Measurements from ENCODE around the gene BOD1. TPM values are rescaled to one million over a fixed set of nuclear protein-coding genes. Genes with fewer than 3 reads are reported as not detected.

The BOD1 gene
- total RNA-seq, 1 donor from 2014 or later, result 40.9 TPM

GRCh38 chr5:173577166-173577565 lies 39.3 kb downstream of the BOD1 start:
- ATAC-seq (no peak), DNase-seq (no peak)
- intact Hi-C loops (cut with DNase I), result no loop called here
- Histone ChIP-seq H3K27ac (no peak overlapping the region), H3K4me1 (no peaks in the 10 kb centered on the region), H3K36me3 (no peaks in the 10 kb centered on the region), H3K9me3 (peaks cover 5% of the 10 kb centered on the region), H3K4me3 (no peak overlapping the region), H3K27me3 (no peaks in the 10 kb centered on the region)
- TF ChIP-seq, protein P1, sequence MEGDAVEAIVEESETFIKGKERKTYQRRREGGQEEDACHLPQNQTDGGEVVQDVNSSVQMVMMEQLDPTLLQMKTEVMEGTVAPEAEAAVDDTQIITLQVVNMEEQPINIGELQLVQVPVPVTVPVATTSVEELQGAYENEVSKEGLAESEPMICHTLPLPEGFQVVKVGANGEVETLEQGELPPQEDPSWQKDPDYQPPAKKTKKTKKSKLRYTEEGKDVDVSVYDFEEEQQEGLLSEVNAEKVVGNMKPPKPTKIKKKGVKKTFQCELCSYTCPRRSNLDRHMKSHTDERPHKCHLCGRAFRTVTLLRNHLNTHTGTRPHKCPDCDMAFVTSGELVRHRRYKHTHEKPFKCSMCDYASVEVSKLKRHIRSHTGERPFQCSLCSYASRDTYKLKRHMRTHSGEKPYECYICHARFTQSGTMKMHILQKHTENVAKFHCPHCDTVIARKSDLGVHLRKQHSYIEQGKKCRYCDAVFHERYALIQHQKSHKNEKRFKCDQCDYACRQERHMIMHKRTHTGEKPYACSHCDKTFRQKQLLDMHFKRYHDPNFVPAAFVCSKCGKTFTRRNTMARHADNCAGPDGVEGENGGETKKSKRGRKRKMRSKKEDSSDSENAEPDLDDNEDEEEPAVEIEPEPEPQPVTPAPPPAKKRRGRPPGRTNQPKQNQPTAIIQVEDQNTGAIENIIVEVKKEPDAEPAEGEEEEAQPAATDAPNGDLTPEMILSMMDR (IDR thresholded peaks at IDR 0.05), result no peak

- H3K27ac ChIP-seq, result no peak overlapping the region
- H3K4me1 ChIP-seq, result no peaks in the 10 kb centered on the region
- TF ChIP-seq, protein P1 (IDR thresholded peaks at IDR 0.05), result no peak
- intact Hi-C loops (cut with DNase I), result no loop called here
- no peaks in the 10 kb centered on the region for H3K27me3 ChIP-seq
- no peaks in the 10 kb centered on the region for H3K36me3 ChIP-seq
- H3K4me3 ChIP-seq, result no peak overlapping the region
- H3K9me3 ChIP-seq, result peaks cover 5% of the 10 kb centered on the region
- DNase-seq, result no peak
- ATAC-seq, result no peak
Measured at GRCh38 chr5:173575985-173576384, 40.5 kb downstream of the BOD1 start.

- Histone ChIP-seq H3K27me3 (no peaks in the 10 kb centered on the region), H3K36me3 (no peaks in the 10 kb centered on the region), H3K9me3 (peaks cover 5% of the 10 kb centered on the region), H3K4me1 (no peaks in the 10 kb centered on the region), H3K4me3 (no peak overlapping the region), H3K27ac (no peak overlapping the region)
- intact Hi-C loops (cut with DNase I), result no loop called here
- DNase-seq, result no peak
- ATAC-seq, result no peak
- TF ChIP-seq, protein P1 (IDR thresholded peaks at IDR 0.05), result no peak
Measured at GRCh38 chr5:173574983-173575382, 41.5 kb downstream of the BOD1 start.

- H3K4me3 ChIP-seq, result no peak overlapping the region
Measured at GRCh38 chr5:173573126-173573960, 43.1 kb downstream of the BOD1 start.

GRCh38 chr5:173572431-173573125 lies 43.9 kb downstream of the BOD1 start:
- Histone ChIP-seq H3K27ac (no peak overlapping the region), H3K36me3 (no peaks in the 10 kb centered on the region), H3K9me3 (no peaks in the 10 kb centered on the region), H3K4me1 (no peaks in the 10 kb centered on the region), H3K27me3 (no peaks in the 10 kb centered on the region), H3K4me3 (no peak overlapping the region)
- ATAC-seq (no peak), DNase-seq (no peak)
- intact Hi-C loops (cut with DNase I), result no loop called here
- TF ChIP-seq, protein P1 (IDR thresholded peaks at IDR 0.05), result no peak

More at GRCh38 chr5:173573126-173573960, 43.1 kb downstream of the BOD1 start:
- intact Hi-C loops (cut with DNase I), result no loop called here
- no peaks in the 10 kb centered on the region for H3K9me3 ChIP-seq
- ATAC-seq, result peak; percentile 94
- no peaks in the 10 kb centered on the region for H3K4me1 ChIP-seq
- TF ChIP-seq, protein P1 (IDR thresholded peaks at IDR 0.05), result peak; percentile 99
- no peaks in the 10 kb centered on the region for H3K36me3 ChIP-seq
- no peaks in the 10 kb centered on the region for H3K27me3 ChIP-seq
- H3K27ac ChIP-seq, result no peak overlapping the region
- peak; percentile 87 for DNase-seq
